ENCODE measurements around the gene LRSAM1. TPM values are rescaled to one million over a fixed set of nuclear protein-coding genes. Genes with fewer than 3 reads are reported as not detected.
A peak's percentile ranks its signal among the peaks of the same experiment; 100 is the strongest.

LRSAM1 gene
- total and polyA plus RNA-seq, 2 donors from 2014 or later, result 15.8 to 24.6 TPM

DNA sequence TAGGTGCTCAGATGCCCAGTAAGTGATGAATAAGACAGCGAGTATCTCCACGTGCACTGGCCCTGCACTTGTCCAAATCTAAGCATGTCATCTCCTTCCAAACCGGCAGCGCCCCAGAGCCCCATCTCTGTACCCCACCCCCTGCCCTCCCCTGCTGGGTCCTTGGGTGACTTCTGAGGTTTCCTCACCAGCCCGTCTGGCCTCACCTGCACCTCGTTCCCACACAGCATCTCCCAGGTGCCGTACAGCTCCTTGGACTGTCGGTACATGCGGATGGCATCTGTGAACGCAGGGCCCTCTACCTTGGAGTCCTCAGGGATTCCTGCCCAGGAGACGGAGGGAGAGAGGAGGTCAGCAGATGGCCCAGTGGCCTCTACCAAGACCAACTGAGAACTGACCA is 66.3 kb downstream of the LRSAM1 start:
- intact Hi-C loops (cut with DNase I), result no loop called here
- Histone ChIP-seq H3K36me3 (ENCODE audit: control insufficient read depth in 2 of 3, insufficient read depth in 3 of 3, low read length in 3 of 3) (peaks cover 0 to 3% (median 0%) of the 10 kb centered on the region in 3 donors), H3K4me3 (ENCODE audit: low read length in 3 of 3) (no peak overlapping the region), H3K27ac (ENCODE audit: low read depth in 2 of 2, low read length in 2 of 2) (no peak overlapping the region), H3K9ac (ENCODE audit: low read length in 3 of 3) (no peak overlapping the region), H3K4me1 (ENCODE audit: control insufficient read depth in 2 of 3, insufficient read depth in 2 of 3, low read depth in 1 of 3, low read length in 3 of 3) (peaks cover 0 to 19% (median 0%) of the 10 kb centered on the region in 3 donors), H3K27me3 (ENCODE audit: control insufficient read depth, insufficient read depth, low read length) (no peaks in the 10 kb centered on the region), H3K9me3 (ENCODE audit: control insufficient read depth in 2 of 3, insufficient read depth in 1 of 3, low read length in 3 of 3) (no peaks in the 10 kb centered on the region)
- FAIRE-seq (no peak), DNase-seq (peak in 1 of 5 donors; percentile 67)
- TF ChIP-seq, protein P1, sequence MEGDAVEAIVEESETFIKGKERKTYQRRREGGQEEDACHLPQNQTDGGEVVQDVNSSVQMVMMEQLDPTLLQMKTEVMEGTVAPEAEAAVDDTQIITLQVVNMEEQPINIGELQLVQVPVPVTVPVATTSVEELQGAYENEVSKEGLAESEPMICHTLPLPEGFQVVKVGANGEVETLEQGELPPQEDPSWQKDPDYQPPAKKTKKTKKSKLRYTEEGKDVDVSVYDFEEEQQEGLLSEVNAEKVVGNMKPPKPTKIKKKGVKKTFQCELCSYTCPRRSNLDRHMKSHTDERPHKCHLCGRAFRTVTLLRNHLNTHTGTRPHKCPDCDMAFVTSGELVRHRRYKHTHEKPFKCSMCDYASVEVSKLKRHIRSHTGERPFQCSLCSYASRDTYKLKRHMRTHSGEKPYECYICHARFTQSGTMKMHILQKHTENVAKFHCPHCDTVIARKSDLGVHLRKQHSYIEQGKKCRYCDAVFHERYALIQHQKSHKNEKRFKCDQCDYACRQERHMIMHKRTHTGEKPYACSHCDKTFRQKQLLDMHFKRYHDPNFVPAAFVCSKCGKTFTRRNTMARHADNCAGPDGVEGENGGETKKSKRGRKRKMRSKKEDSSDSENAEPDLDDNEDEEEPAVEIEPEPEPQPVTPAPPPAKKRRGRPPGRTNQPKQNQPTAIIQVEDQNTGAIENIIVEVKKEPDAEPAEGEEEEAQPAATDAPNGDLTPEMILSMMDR (IDR thresholded peaks at IDR 0.05; ENCODE audit: borderline replicate concordance, extremely low read depth, insufficient read depth), result no peak

DNA sequence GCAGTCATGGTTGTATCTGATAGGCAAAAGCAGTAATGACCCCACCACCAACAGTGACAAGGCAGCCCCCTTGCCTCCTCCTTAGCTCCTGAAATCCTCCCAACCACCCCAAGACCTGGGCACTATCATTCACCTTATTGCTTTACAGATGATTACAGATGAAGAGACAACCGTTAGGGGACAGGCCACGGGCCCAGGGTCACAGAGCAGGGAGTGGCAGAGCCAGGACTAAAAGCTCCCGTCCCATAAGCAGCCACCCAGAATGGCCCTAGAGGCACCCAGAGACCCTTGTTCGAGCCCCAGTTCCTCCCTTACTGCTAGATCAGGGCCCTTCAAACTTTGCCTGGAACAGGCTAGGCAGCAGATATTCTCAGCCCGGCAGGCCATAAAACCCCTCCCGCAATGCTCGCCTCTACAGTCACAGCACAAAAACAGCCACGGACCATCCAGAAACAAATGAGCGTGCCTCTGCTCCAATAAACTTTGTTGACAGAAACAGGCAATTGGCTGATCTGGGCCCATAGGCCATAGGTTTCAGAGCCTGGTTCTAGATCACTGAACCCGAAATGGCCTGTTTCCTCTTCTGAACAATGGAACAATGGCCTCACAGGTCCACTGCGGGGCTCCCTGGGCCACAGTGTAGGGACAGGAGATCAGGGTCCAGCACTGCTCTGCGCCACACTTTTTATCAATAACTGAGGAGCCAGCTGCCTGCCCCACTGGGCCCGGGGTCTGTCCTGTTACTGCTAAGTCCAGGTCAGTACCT is 67.0 kb downstream of the LRSAM1 start:
- intact Hi-C loops (cut with DNase I), result no loop called here

DNA sequence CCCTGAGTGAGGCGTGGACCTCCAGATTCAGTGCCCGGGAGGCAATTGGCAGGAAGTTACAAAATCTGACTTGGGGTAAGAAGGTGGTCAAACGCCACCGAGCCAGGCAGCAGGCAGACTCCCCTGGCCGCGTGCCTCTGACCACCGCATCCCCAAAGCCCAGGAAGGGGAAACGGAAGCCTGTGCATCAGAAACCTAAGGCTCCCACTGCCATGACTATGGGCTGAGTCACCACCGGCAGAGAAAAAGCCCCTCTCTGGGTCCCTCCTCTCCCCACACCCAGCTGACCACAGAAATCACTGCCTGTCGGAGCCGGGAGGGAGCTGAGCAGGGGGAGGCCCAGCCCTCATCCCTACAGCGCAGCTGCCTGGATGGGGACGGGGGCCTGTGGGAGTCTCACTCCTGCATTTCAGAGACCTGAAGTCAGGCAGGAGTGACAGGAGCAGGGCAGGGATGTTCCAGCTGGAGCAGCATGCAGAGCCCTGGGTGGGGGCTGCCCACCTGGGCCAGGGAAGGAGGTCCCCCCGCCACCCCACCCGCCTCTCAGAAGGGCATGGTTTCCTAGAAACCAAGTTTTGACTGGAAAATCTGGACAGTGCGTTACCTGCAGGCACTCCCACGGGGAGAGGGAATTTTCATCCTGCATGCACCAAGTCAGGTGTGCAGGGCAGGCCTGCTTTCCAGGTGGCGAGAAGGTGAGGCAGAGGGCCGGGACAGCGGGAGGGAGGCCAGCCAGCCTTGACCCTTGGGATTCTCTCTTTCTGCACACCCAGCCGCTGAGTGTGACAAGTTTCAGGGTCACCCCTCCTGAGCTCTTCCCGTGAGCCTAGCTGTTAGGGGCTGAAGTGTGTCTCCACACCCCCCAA is 68.2 kb downstream of the LRSAM1 start:
- Histone ChIP-seq H3K27ac (ENCODE audit: low read depth in 2 of 2, low read length in 2 of 2) (peak overlapping the region in 1 of 2 donors; percentile 63), H3K9ac (ENCODE audit: low read length in 3 of 3) (no peak overlapping the region), H3K4me3 (ENCODE audit: low read length in 3 of 3) (no peak overlapping the region), H3K36me3 (ENCODE audit: control insufficient read depth in 2 of 3, insufficient read depth in 3 of 3, low read length in 3 of 3) (peaks cover 0 to 8% (median 7%) of the 10 kb centered on the region in 3 donors), H3K9me3 (ENCODE audit: control insufficient read depth in 2 of 3, insufficient read depth in 1 of 3, low read length in 3 of 3) (peaks cover 0 to 7% (median 0%) of the 10 kb centered on the region in 3 donors), H3K4me1 (ENCODE audit: control insufficient read depth in 2 of 3, insufficient read depth in 2 of 3, low read depth in 1 of 3, low read length in 3 of 3) (peaks cover 0 to 21% (median 0%) of the 10 kb centered on the region in 3 donors), H3K27me3 (ENCODE audit: control insufficient read depth, insufficient read depth, low read length) (no peaks in the 10 kb centered on the region)
- DNase-seq (peak in 1 of 5 donors; percentile 66), FAIRE-seq (no peak)
- intact Hi-C loops (cut with DNase I), result no loop called here
- TF ChIP-seq, protein P1 (IDR thresholded peaks at IDR 0.05; ENCODE audit: borderline replicate concordance, extremely low read depth, insufficient read depth), result no peak

More for the DNA sequence above, 67.0 kb downstream of the LRSAM1 start:
- no peak overlapping the region for H3K27ac ChIP-seq (ENCODE audit: low read depth in 2 of 2, low read length in 2 of 2)
- peaks cover 0 to 21% (median 0%) of the 10 kb centered on the region in 3 donors for H3K4me1 ChIP-seq (ENCODE audit: control insufficient read depth in 2 of 3, insufficient read depth in 2 of 3, low read depth in 1 of 3, low read length in 3 of 3)
- no peaks in the 10 kb centered on the region for H3K27me3 ChIP-seq (ENCODE audit: control insufficient read depth, insufficient read depth, low read length)
- peak in 1 of 5 donors; percentile 68 for DNase-seq
- TF ChIP-seq, protein P1 (IDR thresholded peaks at IDR 0.05; ENCODE audit: borderline replicate concordance, extremely low read depth, insufficient read depth), result no peak
- H3K9me3 ChIP-seq (ENCODE audit: control insufficient read depth in 2 of 3, insufficient read depth in 1 of 3, low read length in 3 of 3), result peaks cover 0 to 2% (median 0%) of the 10 kb centered on the region in 3 donors
- no peak overlapping the region for H3K4me3 ChIP-seq (ENCODE audit: low read length in 3 of 3)
- no peak overlapping the region for H3K9ac ChIP-seq (ENCODE audit: low read length in 3 of 3)
- peaks cover 0 to 4% (median 0%) of the 10 kb centered on the region in 3 donors for H3K36me3 ChIP-seq (ENCODE audit: control insufficient read depth in 2 of 3, insufficient read depth in 3 of 3, low read length in 3 of 3)
- no peak for FAIRE-seq

Data from kidney (tissue), 14 donors.